GM23338 (cell line): ENCODE data around the gene UBL7. TPM values are rescaled to one million over a fixed set of nuclear protein-coding genes. Genes with fewer than 3 reads are reported as not detected.

Source experiments
- ATAC-seq: fragments of 200-7000 bp; cut with Tn5 transposase; 3 replicates; pipeline ENCODE4 v1.9.1; 2020
- DNase-seq: peaks from one replicate; pipeline ENCODE4 v3.0.0-alpha.2; 2015; ENCODE audit warnings: low spot score
- H2AFZ ChIP-seq: fragments of 200-600 bp; sonication (generic); 2 replicates; pipeline ENCODE4 v1.8.0; 2016; ENCODE audit warnings: antibody characterized with exemption, mild to moderate bottlenecking, moderate library complexity
- H3F3A ChIP-seq: fragments of 200-600 bp; sonication (generic); replicated peaks from 2 replicates; pipeline ENCODE4 v1.8.0; 2017; ENCODE audit warnings: antibody characterized with exemption, mixed run types, low read depth
- H3K27ac ChIP-seq: fragments of 200-600 bp; sonication (generic); 2 replicates; pipeline ENCODE4 v1.6.1; 2016; ENCODE audit warnings: low read depth
- H3K27me3 ChIP-seq: fragments of 200-600 bp; sonication (generic); 2 replicates; pipeline ENCODE4 v1.8.0; 2016; ENCODE audit warnings: mild to moderate bottlenecking, mixed run types, moderate library complexity; ENCODE audit not compliant: insufficient read depth
- H3K36me3 ChIP-seq: fragments of 200-600 bp; sonication (generic); 2 replicates; pipeline ENCODE4 v1.8.0; 2016; ENCODE audit warnings: mild to moderate bottlenecking; ENCODE audit not compliant: insufficient read depth
- H3K4me1 ChIP-seq: fragments of 200-600 bp; sonication (generic); 2 replicates; pipeline ENCODE4 v1.8.0; 2016; ENCODE audit warnings: mild to moderate bottlenecking, moderate library complexity; ENCODE audit not compliant: insufficient read depth
- H3K4me2 ChIP-seq: fragments of 200-600 bp; sonication (generic); 2 replicates; pipeline ENCODE4 v1.7.1; 2017; ENCODE audit warnings: mixed run types
- H3K4me3 ChIP-seq: fragments of 200-600 bp; sonication (generic); 2 replicates; pipeline ENCODE4 v1.6.1; 2016; ENCODE audit warnings: mixed run types
- H3K79me2 ChIP-seq: fragments of 200-600 bp; sonication (generic); replicated peaks from 2 replicates; pipeline ENCODE4 v1.8.0; 2017; ENCODE audit warnings: mild to moderate bottlenecking; ENCODE audit not compliant: insufficient read depth
- H3K9me2 ChIP-seq: fragments of 200-600 bp; sonication (generic); 2 replicates; pipeline ENCODE4 v1.8.0; 2017; ENCODE audit not compliant: insufficient read depth
- H4K20me1 ChIP-seq: fragments of 200-600 bp; sonication (generic); replicated peaks from 2 replicates; pipeline ENCODE4 v1.8.0; 2017; ENCODE audit warnings: mild to moderate bottlenecking; ENCODE audit not compliant: insufficient read depth
- H3K27ac Mint-ChIP-seq: 2 replicates; pipeline ENCODE4 v1.8.0; 2020; ENCODE audit warnings: inconsistent platforms, mild to moderate bottlenecking, moderate library complexity, mixed read lengths
- H3K27me3 Mint-ChIP-seq: 3 replicates; pipeline ENCODE4 v1.8.0; 2022; ENCODE audit warnings: low read depth, mild to moderate bottlenecking, moderate library complexity, mixed read lengths, inconsistent platforms; ENCODE audit not compliant: insufficient read depth, poor library complexity
- H3K36me3 Mint-ChIP-seq: 3 replicates; pipeline ENCODE4 v1.8.0; 2021; ENCODE audit warnings: low read depth, mild to moderate bottlenecking, inconsistent platforms, moderate library complexity, mixed read lengths
- H3K4me1 Mint-ChIP-seq: 3 replicates; pipeline ENCODE4 v1.8.0; 2020; ENCODE audit warnings: mild to moderate bottlenecking, inconsistent platforms, mixed read lengths
- H3K4me3 Mint-ChIP-seq: 3 replicates; pipeline ENCODE4 v1.8.0; 2021; ENCODE audit warnings: moderate library complexity, mild to moderate bottlenecking, inconsistent platforms, mixed read lengths
- H3K9me3 Mint-ChIP-seq: 3 replicates; pipeline ENCODE4 v1.8.0; 2020; ENCODE audit warnings: moderate library complexity, mild to moderate bottlenecking, inconsistent platforms, mixed read lengths
- NANOG ChIP-seq: IDR thresholded peaks from 2 replicates; pipeline ENCODE4 v1.6.1; 2016; ENCODE audit warnings: antibody characterized with exemption, borderline replicate concordance
- POLR2AphosphoS5 ChIP-seq: IDR thresholded peaks from 2 replicates; pipeline ENCODE4 v1.6.1; 2016; ENCODE audit warnings: antibody characterized with exemption, low read depth
- STAT1 ChIP-seq: IDR thresholded peaks from one replicate; pipeline ENCODE4 v1.6.1; 2016; ENCODE audit warnings: antibody characterized with exemption; ENCODE audit not compliant: unreplicated experiment
- ZNF114 ChIP-seq: fragments of 250-450 bp; sonication (Bioruptor Pico); IDR thresholded peaks from 2 replicates; pipeline ENCODE4 v1.5.0; 2020; ENCODE audit warnings: mild to moderate bottlenecking, moderate library complexity
- polyA plus RNA-seq: library from polyadenylated mRNA; unstranded; fragments of >200 nt; fragmentation: Nextera tagmentation; extraction: Ambion mirVana; gene quantifications from 2 replicates; pipeline ENCODE4 v1.2.1, GENCODE V29; 2016
- total RNA-seq: library from RNA; depleted of rRNA; stranded (reverse); fragments of >200 nt; shearing (Covaris generic); gene quantifications from 2 replicates; pipeline ENCODE4 v1.2.3, GENCODE V29; 2014
- TF ChIP-seq, protein P1 (sequence below), 2 experiments: fragments of 200-600 bp in 1 of 2; sonication (generic) in 1 of 2; conservative IDR thresholded peaks; 2 replicates each; pipeline versions ENCODE4 v1.5.1 to v1.6.1; 2016 to 2017; ENCODE audit warnings: antibody characterized with exemption in 2 of 2, low read depth in 2 of 2, mild to moderate bottlenecking in 2 of 2, moderate library complexity in 1 of 2
- TF ChIP-seq, protein P2 (sequence below): fragments of 250-450 bp; sonication (Bioruptor Pico); IDR thresholded peaks from 2 replicates; pipeline ENCODE4 v1.5.0; 2020; ENCODE audit warnings: mild to moderate bottlenecking, moderate library complexity

Gene UBL7
- total and polyA plus RNA-seq, 2 experiments from 2014 or later, result 73.7 to 99.2 TPM

DNA sequence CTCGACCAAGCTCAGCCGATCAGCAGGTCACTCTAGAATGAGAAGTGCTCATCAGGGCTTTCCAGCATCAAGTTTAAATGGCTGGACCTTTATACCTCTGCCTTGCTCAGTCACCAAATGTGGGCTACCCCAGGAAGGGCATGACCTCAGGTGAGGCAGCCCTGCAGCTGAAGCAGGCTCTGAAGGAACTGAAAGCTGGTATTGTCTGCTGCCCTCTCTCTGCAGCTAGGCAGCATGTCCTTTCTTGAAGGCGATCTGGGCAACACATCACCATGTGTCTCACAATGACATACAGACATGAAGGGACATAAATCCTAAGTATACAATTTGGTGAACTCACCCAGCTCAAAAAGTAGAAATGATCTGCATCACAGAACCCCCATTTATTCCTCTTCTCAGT is 41.3 kb upstream of the UBL7 start:
- no peaks in the 10 kb centered on the region for H3K79me2 ChIP-seq
- H3K4me3 ChIP-seq, result no peak overlapping the region
- H3K9me2 ChIP-seq, result no peaks in the 10 kb centered on the region
- Mint-ChIP-seq H3K9me3 (no peaks in the 10 kb centered on the region), H3K27ac (no peak overlapping the region), H3K36me3 (peaks cover 3% of the 10 kb centered on the region; the same call in 2 of the 3 replicates), H3K4me1 (no peaks in the 10 kb centered on the region; the same call in 2 of the 3 replicates), H3K27me3 (peaks cover 4% of the 10 kb centered on the region), H3K4me3 (no peak overlapping the region)
- H3F3A ChIP-seq, result no peaks in the 10 kb centered on the region
- no peaks in the 10 kb centered on the region for H3K36me3 ChIP-seq
- TF ChIP-seq ZNF114 (CRISPR knock-in tag), result no peak
- TF ChIP-seq, protein P1, sequence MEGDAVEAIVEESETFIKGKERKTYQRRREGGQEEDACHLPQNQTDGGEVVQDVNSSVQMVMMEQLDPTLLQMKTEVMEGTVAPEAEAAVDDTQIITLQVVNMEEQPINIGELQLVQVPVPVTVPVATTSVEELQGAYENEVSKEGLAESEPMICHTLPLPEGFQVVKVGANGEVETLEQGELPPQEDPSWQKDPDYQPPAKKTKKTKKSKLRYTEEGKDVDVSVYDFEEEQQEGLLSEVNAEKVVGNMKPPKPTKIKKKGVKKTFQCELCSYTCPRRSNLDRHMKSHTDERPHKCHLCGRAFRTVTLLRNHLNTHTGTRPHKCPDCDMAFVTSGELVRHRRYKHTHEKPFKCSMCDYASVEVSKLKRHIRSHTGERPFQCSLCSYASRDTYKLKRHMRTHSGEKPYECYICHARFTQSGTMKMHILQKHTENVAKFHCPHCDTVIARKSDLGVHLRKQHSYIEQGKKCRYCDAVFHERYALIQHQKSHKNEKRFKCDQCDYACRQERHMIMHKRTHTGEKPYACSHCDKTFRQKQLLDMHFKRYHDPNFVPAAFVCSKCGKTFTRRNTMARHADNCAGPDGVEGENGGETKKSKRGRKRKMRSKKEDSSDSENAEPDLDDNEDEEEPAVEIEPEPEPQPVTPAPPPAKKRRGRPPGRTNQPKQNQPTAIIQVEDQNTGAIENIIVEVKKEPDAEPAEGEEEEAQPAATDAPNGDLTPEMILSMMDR (conservative IDR thresholded peaks at IDR 0.05; ENCODE audit: low read depth in 2 of 2), result peak; percentile 16 to 53; a peak in 3 of 4 replicates
- ATAC-seq (peak; percentile 67), DNase-seq (peak; percentile 22)
- no peak overlapping the region for H3K4me2 ChIP-seq
- H4K20me1 ChIP-seq, result no peaks in the 10 kb centered on the region
- H3K4me1 ChIP-seq, result no peaks in the 10 kb centered on the region
- H3K27ac ChIP-seq, result no peak overlapping the region
- H3K27me3 ChIP-seq, result no peaks in the 10 kb centered on the region
- H2AFZ ChIP-seq, result no peak overlapping the region

DNA sequence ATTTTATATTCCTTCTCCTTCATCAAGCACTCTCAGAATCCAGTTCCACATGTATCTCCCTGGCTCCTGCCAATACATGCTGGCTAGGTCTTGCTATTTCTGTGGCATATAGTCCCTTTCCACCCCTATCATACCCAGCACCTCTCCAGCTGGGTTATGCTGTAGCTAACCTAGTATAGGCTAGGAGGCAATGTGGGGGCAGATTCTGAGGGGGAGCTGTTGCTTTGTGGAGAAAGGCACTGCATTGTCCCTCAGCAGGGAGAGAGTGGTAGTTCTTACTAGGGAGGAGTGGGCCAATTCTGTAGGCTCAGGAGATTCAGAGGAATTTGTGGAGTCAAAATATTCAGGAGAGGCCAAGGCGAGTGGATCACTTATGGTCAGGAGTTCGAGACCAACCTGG is 39.4 kb upstream of the UBL7 start:
- H3K4me3 Mint-ChIP-seq, result no peak overlapping the region
- no peak overlapping the region for H3K4me2 ChIP-seq
- peaks cover 4% of the 10 kb centered on the region for H3K27me3 Mint-ChIP-seq
- no peaks in the 10 kb centered on the region for H3K79me2 ChIP-seq
- ATAC-seq, result peak; percentile 89
- no peak overlapping the region for H3K27ac ChIP-seq
- no peaks in the 10 kb centered on the region for H3K27me3 ChIP-seq
- H4K20me1 ChIP-seq, result no peaks in the 10 kb centered on the region
- H3K9me2 ChIP-seq, result no peaks in the 10 kb centered on the region
- no peaks in the 10 kb centered on the region; the same call in 2 of the 3 replicates for H3K4me1 Mint-ChIP-seq
- no peak overlapping the region for H3K4me3 ChIP-seq
- DNase-seq, result peak; percentile 35
- H3K36me3 Mint-ChIP-seq, result peaks cover 3% of the 10 kb centered on the region; the same call in 2 of the 3 replicates
- no peak overlapping the region for H2AFZ ChIP-seq
- H3K27ac Mint-ChIP-seq, result no peak overlapping the region
- no peaks in the 10 kb centered on the region for H3F3A ChIP-seq
- H3K36me3 ChIP-seq, result no peaks in the 10 kb centered on the region
- peaks cover 2% of the 10 kb centered on the region; the same call in 1 of the 3 replicates for H3K9me3 Mint-ChIP-seq
- TF ChIP-seq NANOG, result no peak
- TF ChIP-seq, protein P1 (conservative IDR thresholded peaks at IDR 0.05; ENCODE audit: low read depth in 2 of 2), result peak in 1 of 2 experiments; percentile 51; a peak in 2 of 4 replicates
- H3K4me1 ChIP-seq, result no peaks in the 10 kb centered on the region

GRCh38 chr15:74499366-74499765 is 38.4 kb upstream of the UBL7 start:
- Mint-ChIP-seq H3K4me3 (no peak overlapping the region), H3K4me1 (no peaks in the 10 kb centered on the region; the same call in 2 of the 3 replicates), H3K36me3 (peaks cover 3% of the 10 kb centered on the region; the same call in 2 of the 3 replicates), H3K9me3 (peaks cover 2% of the 10 kb centered on the region; the same call in 1 of the 3 replicates), H3K27me3 (peaks cover 4% of the 10 kb centered on the region), H3K27ac (no peak overlapping the region)
- H3K4me1 ChIP-seq, result no peaks in the 10 kb centered on the region
- no peak for DNase-seq
- H4K20me1 ChIP-seq, result no peaks in the 10 kb centered on the region
- H3K4me2 ChIP-seq, result no peak overlapping the region
- H3K36me3 ChIP-seq, result no peaks in the 10 kb centered on the region
- H3K4me3 ChIP-seq, result no peak overlapping the region
- no peaks in the 10 kb centered on the region for H3F3A ChIP-seq
- no peak for ATAC-seq
- H3K79me2 ChIP-seq, result no peaks in the 10 kb centered on the region
- no peaks in the 10 kb centered on the region for H3K9me2 ChIP-seq
- no peaks in the 10 kb centered on the region for H3K27me3 ChIP-seq
- H2AFZ ChIP-seq, result no peak overlapping the region
- no peak overlapping the region for H3K27ac ChIP-seq
- TF ChIP-seq, protein P2, sequence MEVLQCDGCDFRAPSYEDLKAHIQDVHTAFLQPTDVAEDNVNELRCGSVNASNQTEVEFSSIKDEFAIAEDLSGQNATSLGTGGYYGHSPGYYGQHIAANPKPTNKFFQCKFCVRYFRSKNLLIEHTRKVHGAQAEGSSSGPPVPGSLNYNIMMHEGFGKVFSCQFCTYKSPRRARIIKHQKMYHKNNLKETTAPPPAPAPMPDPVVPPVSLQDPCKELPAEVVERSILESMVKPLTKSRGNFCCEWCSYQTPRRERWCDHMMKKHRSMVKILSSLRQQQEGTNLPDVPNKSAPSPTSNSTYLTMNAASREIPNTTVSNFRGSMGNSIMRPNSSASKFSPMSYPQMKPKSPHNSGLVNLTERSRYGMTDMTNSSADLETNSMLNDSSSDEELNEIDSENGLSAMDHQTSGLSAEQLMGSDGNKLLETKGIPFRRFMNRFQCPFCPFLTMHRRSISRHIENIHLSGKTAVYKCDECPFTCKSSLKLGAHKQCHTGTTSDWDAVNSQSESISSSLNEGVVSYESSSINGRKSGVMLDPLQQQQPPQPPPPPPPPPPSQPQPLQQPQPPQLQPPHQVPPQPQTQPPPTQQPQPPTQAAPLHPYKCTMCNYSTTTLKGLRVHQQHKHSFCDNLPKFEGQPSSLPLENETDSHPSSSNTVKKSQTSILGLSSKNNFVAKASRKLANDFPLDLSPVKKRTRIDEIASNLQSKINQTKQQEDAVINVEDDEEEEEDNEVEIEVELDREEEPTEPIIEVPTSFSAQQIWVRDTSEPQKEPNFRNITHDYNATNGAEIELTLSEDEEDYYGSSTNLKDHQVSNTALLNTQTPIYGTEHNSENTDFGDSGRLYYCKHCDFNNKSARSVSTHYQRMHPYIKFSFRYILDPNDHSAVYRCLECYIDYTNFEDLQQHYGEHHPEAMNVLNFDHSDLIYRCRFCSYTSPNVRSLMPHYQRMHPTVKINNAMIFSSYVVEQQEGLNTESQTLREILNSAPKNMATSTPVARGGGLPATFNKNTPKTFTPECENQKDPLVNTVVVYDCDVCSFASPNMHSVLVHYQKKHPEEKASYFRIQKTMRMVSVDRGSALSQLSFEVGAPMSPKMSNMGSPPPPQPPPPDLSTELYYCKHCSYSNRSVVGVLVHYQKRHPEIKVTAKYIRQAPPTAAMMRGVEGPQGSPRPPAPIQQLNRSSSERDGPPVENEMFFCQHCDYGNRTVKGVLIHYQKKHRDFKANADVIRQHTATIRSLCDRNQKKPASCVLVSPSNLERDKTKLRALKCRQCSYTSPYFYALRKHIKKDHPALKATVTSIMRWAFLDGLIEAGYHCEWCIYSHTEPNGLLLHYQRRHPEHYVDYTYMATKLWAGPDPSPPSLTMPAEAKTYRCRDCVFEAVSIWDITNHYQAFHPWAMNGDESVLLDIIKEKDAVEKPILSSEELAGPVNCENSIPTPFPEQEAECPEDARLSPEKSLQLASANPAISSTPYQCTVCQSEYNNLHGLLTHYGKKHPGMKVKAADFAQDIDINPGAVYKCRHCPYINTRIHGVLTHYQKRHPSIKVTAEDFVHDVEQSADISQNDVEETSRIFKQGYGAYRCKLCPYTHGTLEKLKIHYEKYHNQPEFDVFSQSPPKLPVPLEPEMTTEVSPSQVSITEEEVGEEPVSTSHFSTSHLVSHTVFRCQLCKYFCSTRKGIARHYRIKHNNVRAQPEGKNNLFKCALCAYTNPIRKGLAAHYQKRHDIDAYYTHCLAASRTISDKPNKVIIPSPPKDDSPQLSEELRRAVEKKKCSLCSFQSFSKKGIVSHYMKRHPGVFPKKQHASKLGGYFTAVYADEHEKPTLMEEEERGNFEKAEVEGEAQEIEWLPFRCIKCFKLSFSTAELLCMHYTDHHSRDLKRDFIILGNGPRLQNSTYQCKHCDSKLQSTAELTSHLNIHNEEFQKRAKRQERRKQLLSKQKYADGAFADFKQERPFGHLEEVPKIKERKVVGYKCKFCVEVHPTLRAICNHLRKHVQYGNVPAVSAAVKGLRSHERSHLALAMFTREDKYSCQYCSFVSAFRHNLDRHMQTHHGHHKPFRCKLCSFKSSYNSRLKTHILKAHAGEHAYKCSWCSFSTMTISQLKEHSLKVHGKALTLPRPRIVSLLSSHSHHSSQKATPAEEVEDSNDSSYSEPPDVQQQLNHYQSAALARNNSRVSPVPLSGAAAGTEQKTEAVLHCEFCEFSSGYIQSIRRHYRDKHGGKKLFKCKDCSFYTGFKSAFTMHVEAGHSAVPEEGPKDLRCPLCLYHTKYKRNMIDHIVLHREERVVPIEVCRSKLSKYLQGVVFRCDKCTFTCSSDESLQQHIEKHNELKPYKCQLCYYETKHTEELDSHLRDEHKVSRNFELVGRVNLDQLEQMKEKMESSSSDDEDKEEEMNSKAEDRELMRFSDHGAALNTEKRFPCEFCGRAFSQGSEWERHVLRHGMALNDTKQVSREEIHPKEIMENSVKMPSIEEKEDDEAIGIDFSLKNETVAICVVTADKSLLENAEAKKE (CRISPR knock-in tag), result no peak
- TF ChIP-seq STAT1, result no peak
- TF ChIP-seq ZNF114 (CRISPR knock-in tag), result no peak
- TF ChIP-seq NANOG, result no peak
- no peak for TF ChIP-seq POLR2AphosphoS5
